GM23248 (cell line): ENCODE results near the gene EEF2. TPM values are rescaled to one million over a fixed set of nuclear protein-coding genes. Genes with fewer than 3 reads are reported as not detected.
"Not testable (repeated sequence)": the region's sequence is repeated elsewhere in the genome, so short reads cannot be mapped to it uniquely, and the experiment has no call there.

Experiments
- DNase-seq: peaks from one replicate; pipeline ENCODE4 v3.0.0-alpha.2; 2015
- H2AFZ ChIP-seq: fragments of 200-600 bp; sonication (generic); 2 replicates; pipeline ENCODE4 v1.6.1; 2016; ENCODE audit warnings: antibody characterized with exemption
- H3F3A ChIP-seq: fragments of 200-600 bp; sonication (generic); 2 replicates; pipeline ENCODE4 v1.6.1; 2016; ENCODE audit warnings: mild to moderate bottlenecking, antibody characterized with exemption, mixed run types; ENCODE audit not compliant: insufficient read depth
- H3K27ac ChIP-seq: fragments of 200-600 bp; sonication (generic); 2 replicates; pipeline ENCODE4 v1.5.1; 2016; ENCODE audit warnings: mild to moderate bottlenecking
- H3K27me3 ChIP-seq: fragments of 200-600 bp; sonication (generic); replicated peaks from 2 replicates; pipeline ENCODE4 v1.6.1; 2016; ENCODE audit warnings: mild to moderate bottlenecking; ENCODE audit not compliant: insufficient read depth
- H3K36me3 ChIP-seq: fragments of 200-600 bp; sonication (generic); 2 replicates; pipeline ENCODE4 v1.6.1; 2016; ENCODE audit warnings: low read depth, mild to moderate bottlenecking
- H3K4me1 ChIP-seq: fragments of 200-600 bp; sonication (generic); 2 replicates; pipeline ENCODE4 v1.6.1; 2016; ENCODE audit warnings: mild to moderate bottlenecking; ENCODE audit not compliant: insufficient read depth
- H3K4me2 ChIP-seq: fragments of 200-600 bp; sonication (generic); one replicate; pipeline ENCODE4 v1.6.1; 2016; ENCODE audit warnings: mild to moderate bottlenecking; ENCODE audit not compliant: unreplicated experiment
- H3K4me3 ChIP-seq: fragments of 200-600 bp; sonication (generic); 2 replicates; pipeline ENCODE4 v1.5.1; 2016; ENCODE audit warnings: mild to moderate bottlenecking
- H3K79me2 ChIP-seq: fragments of 200-600 bp; sonication (generic); 2 replicates; pipeline ENCODE4 v1.6.1; 2016; ENCODE audit warnings: mild to moderate bottlenecking; ENCODE audit not compliant: insufficient read depth
- H3K9ac ChIP-seq: fragments of 200-600 bp; sonication (generic); 2 replicates; pipeline ENCODE4 v1.6.1; 2016; ENCODE audit warnings: mild to moderate bottlenecking
- H3K9me2 ChIP-seq: fragments of 200-600 bp; sonication (generic); 2 replicates; pipeline ENCODE4 v1.6.1; 2016; ENCODE audit warnings: mixed run types, mild to moderate bottlenecking, moderate library complexity; ENCODE audit not compliant: insufficient read depth
- H3K9me3 ChIP-seq: fragments of 200-600 bp; sonication (generic); one replicate; pipeline ENCODE4 v1.6.1; 2017; ENCODE audit warnings: low read depth
- H4K20me1 ChIP-seq: fragments of 200-600 bp; sonication (generic); 2 replicates; pipeline ENCODE4 v1.6.0; 2016; ENCODE audit not compliant: insufficient read depth
- EZH2 ChIP-seq: fragments of 200-600 bp; sonication (generic); IDR thresholded peaks from 2 replicates; pipeline ENCODE4 v1.6.1; 2018; ENCODE audit warnings: antibody characterized with exemption, mild to moderate bottlenecking; ENCODE audit not compliant: insufficient read depth, poor library complexity, severe bottlenecking
- EZH2phosphoT487 ChIP-seq: fragments of 200-600 bp; sonication (generic); IDR thresholded peaks from 2 replicates; pipeline ENCODE4 v1.6.1; 2018; ENCODE audit warnings: antibody characterized with exemption, moderate library complexity, mild to moderate bottlenecking, low read depth; ENCODE audit not compliant: insufficient read depth
- WGBS, 2 experiments: methylation state at CpG; one replicate each; pipeline ENCODE4 v1.1.6; 2015 to 2017; ENCODE audit warnings: low lambda C conversion rate in 2 of 2, low coverage in 1 of 2; ENCODE audit errors: missing lambda C conversion rate in 2 of 2; 5-methylcytosine and 5-hydroxymethylcytosine counted together
- in situ Hi-C: fragments of 300-500 bp; cut with MboI; formaldehyde crosslinking; loops from 2 replicates; pipeline ENCODE4 v1.15.0; 2020
- polyA plus RNA-seq: library from polyadenylated mRNA; unstranded; fragments of >200 nt; fragmentation: Nextera tagmentation; extraction: Ambion mirVana; gene quantifications from 2 replicates; pipeline ENCODE4 v1.2.1, GENCODE V29; 2016
- total RNA-seq: library from RNA; depleted of rRNA; stranded (reverse); fragments of >200 nt; shearing (Covaris generic); gene quantifications from 2 replicates; pipeline ENCODE4 v1.2.3, GENCODE V29; 2014

The EEF2 gene
- total and polyA plus RNA-seq, 2 experiments from 2014 or later = 326 to 2,755 TPM

DNA sequence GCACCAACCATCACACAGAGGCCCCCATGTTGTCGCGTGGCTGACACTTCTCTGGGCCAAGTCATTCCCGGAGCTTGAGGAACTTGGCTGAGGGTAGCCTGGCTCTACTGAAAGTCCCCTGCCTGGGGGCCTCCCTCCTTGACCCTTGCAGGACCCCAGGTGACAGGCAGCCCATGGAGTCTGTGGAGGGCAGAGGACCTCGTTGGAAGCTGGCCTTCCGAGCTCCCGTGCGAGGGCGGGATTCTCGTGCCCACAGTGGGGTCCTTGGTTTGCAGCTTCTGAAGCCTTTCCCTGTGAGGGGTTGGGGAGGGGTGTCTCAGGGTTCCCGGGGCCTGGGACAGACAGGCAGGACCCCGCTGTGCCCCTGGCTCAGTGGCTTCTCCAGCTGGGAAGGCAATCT lies 36.0 kb downstream of the EEF2 start:
- no peak for DNase-seq
- H4K20me1 ChIP-seq = no peaks in the 10 kb centered on the region
- no peaks in the 10 kb centered on the region for H3K27me3 ChIP-seq
- no peaks in the 10 kb centered on the region for H3K36me3 ChIP-seq
- H3K27ac ChIP-seq = no peak overlapping the region
- H3K4me3 ChIP-seq = no peak overlapping the region
- in situ Hi-C loops = no loop called here
- H3K4me1 ChIP-seq = no peaks in the 10 kb centered on the region
- no peaks in the 10 kb centered on the region for H3K9me3 ChIP-seq
- peaks cover 13% of the 10 kb centered on the region; the same call in 1 of the 2 replicates for H3F3A ChIP-seq
- no peak overlapping the region for H3K9ac ChIP-seq
- no peaks in the 10 kb centered on the region for H3K9me2 ChIP-seq
- H2AFZ ChIP-seq = no peak overlapping the region
- TF ChIP-seq EZH2phosphoT487 (no peak), EZH2 (no peak)
- WGBS, 2 experiments = 57 to 59% methylated on average over 9 to 11 of the region's 11 CpGs
- H3K4me2 ChIP-seq = no peak overlapping the region
- H3K79me2 ChIP-seq = no peaks in the 10 kb centered on the region

- DNase-seq, in situ Hi-C loops: not testable (repeated sequence)
Measured at GRCh38 chr19:3947316-3947933, 37.8 kb downstream of the EEF2 start.

GRCh38 chr19:3945838-3946237 lies 39.4 kb downstream of the EEF2 start:
- no peaks in the 10 kb centered on the region for H3K4me1 ChIP-seq
- WGBS, 2 experiments = 44 to 49% methylated on average over 2 of the region's 2 CpGs
- no peaks in the 10 kb centered on the region for H3K79me2 ChIP-seq
- no peak overlapping the region for H2AFZ ChIP-seq
- no peak overlapping the region for H3K9ac ChIP-seq
- H3K27ac ChIP-seq = no peak overlapping the region
- no peaks in the 10 kb centered on the region for H3K27me3 ChIP-seq
- H3K4me2 ChIP-seq = no peak overlapping the region
- TF ChIP-seq EZH2phosphoT487 (no peak), EZH2 (no peak)
- H3F3A ChIP-seq = no peaks in the 10 kb centered on the region
- peak; percentile 56 for DNase-seq
- no peaks in the 10 kb centered on the region for H3K9me3 ChIP-seq
- H4K20me1 ChIP-seq = no peaks in the 10 kb centered on the region
- no peaks in the 10 kb centered on the region for H3K36me3 ChIP-seq
- H3K9me2 ChIP-seq = no peaks in the 10 kb centered on the region
- in situ Hi-C loops = no loop called here
- H3K4me3 ChIP-seq = no peak overlapping the region

More at GRCh38 chr19:3947316-3947933, 37.8 kb downstream of the EEF2 start:
- H2AFZ ChIP-seq, H3K27ac ChIP-seq, H3K36me3 ChIP-seq, H3K4me3 ChIP-seq, H3K9me2 ChIP-seq, H3F3A ChIP-seq, H3K4me2 ChIP-seq, H3K9me3 ChIP-seq, H3K9ac ChIP-seq, H3K79me2 ChIP-seq, H4K20me1 ChIP-seq, H3K4me1 ChIP-seq, H3K27me3 ChIP-seq: not testable (repeated sequence)
- WGBS, 2 experiments = 79 to 87% methylated on average over 15 of the region's 15 CpGs

DNA sequence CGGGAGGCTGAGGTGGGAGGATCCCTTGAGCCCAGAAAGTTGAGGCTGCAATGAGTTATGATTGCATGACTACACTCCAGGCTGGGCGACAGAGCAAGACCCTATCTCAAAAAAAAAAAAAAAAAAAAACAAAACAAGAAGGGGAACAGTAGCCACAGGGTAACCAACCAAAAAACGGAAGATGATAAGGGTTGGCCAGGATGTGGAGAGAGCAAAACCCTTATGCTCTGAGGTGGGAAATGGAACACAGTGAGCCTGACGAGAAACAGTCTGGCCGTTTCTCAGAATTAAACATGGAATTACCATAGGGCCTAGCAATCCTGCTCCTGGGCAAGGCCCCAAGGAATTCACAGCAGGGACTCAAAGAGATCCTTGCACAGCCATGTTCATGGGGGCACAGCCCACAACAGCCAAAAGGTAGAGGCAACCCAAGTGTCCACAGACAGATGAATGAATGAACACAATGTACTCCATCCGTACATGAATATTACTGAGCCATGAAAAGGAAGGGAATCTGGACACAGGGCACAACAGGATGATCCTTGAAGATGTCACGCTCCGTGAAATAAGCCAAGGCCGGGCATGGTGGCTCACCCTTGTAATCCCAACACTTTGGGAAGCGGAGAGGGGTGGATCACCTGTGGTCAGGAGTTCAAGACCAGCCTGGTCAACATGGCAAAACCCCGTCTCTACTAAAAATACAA lies 41.1 kb downstream of the EEF2 start:
- H3K9me2 ChIP-seq = no peaks in the 10 kb centered on the region
- WGBS, 2 experiments = 74 to 80% methylated on average over 11 of the region's 11 CpGs
- H4K20me1 ChIP-seq = no peaks in the 10 kb centered on the region
- H3K9me3 ChIP-seq = no peaks in the 10 kb centered on the region
- no peaks in the 10 kb centered on the region for H3K27me3 ChIP-seq
- no peak overlapping the region for H2AFZ ChIP-seq
- in situ Hi-C loops = no loop called here
- no peaks in the 10 kb centered on the region for H3K79me2 ChIP-seq
- H3K36me3 ChIP-seq = no peaks in the 10 kb centered on the region
- no peak for DNase-seq
- no peak for TF ChIP-seq EZH2phosphoT487
- TF ChIP-seq EZH2 = no peak
- no peaks in the 10 kb centered on the region for H3F3A ChIP-seq
- no peak overlapping the region for H3K4me2 ChIP-seq
- H3K4me1 ChIP-seq = no peaks in the 10 kb centered on the region
- H3K27ac ChIP-seq = no peak overlapping the region
- no peak overlapping the region for H3K9ac ChIP-seq
- H3K4me3 ChIP-seq = no peak overlapping the region
